Upper lobe of right lung (tissue), 1 donor: Measurements from ENCODE around the gene LAMA2. TPM values are rescaled to one million over a fixed set of nuclear protein-coding genes. Genes with fewer than 3 reads are reported as not detected.

Experiments
- ATAC-seq: fragments of 200-7000 bp; cut with Tn5 transposase; one replicate; pipeline ENCODE4 v1.9.1; 2020; ENCODE audit warnings: mild to moderate bottlenecking, moderate library complexity
- DNase-seq: peaks from one replicate; pipeline ENCODE4 v3.0.0-alpha.2; 2020
- H3K27ac ChIP-seq: fragments of 200-600 bp; one replicate; pipeline ENCODE4 v1.8.0; 2022
- H3K27me3 ChIP-seq: fragments of 200-600 bp; one replicate; pipeline ENCODE4 v1.8.0; 2022; ENCODE audit warnings: mild to moderate bottlenecking
- H3K36me3 ChIP-seq: fragments of 200-600 bp; one replicate; pipeline ENCODE4 v1.8.0; 2022
- H3K4me1 ChIP-seq: fragments of 200-600 bp; one replicate; pipeline ENCODE4 v1.8.0; 2022
- H3K4me3 ChIP-seq: fragments of 200-600 bp; one replicate; pipeline ENCODE4 v1.8.0; 2022; ENCODE audit warnings: mild to moderate bottlenecking
- H3K9me3 ChIP-seq: fragments of 200-600 bp; one replicate; pipeline ENCODE4 v1.8.0; 2022
- CTCF ChIP-seq: fragments of 200-600 bp; IDR thresholded peaks from one replicate; pipeline ENCODE4 v1.8.0; 2022; ENCODE audit warnings: antibody characterized with exemption
- intact Hi-C: fragments of 100-400 bp; cut with DNase I; formaldehyde crosslinking; loops from one replicate; pipeline ENCODE4 v1.11.0; 2022
- total RNA-seq: library from RNA; stranded (reverse); fragmentation: NEBNext Ultra II Directional; extraction: Animal tissue kit (Norgen Biotek cat#: 25700); gene quantifications from one replicate; pipeline ENCODE4 v1.2.1, GENCODE V29; 2021
- donor health status: DM: no; HTN: yes; CAD: no; lungs with severe emphysema.

LAMA2 gene
- total RNA-seq, 1 donor from 2014 or later, result 42.1 TPM

DNA sequence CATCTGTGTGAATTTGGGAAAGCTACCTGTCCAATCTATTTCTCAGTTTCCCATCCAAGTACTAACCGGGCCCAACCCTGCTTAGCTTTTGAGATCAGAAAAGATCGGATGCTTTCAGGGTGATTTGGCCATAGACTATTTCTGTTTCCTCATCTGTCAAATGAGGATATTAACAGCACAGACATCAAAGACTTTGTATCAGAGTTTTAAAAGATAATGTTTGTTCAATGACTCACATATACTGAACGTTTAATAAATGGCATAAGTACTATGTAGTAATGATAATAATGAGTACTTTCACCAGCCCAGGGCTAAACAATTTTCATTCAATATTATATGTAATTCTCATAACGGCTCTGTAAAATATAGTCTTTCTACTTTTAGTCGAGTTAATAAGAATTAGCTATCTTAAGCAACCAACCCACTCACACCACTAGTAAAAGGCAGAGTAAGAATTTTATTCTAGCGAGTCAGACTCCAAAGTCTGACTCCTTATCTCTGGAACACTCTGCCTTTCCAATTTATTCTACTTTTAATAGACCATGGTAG is 610.5 kb downstream of the LAMA2 start:
- DNase-seq (no peak), ATAC-seq (no peak)
- intact Hi-C loops, result no loop called here
- peaks cover 9% of the 10 kb centered on the region for H3K36me3 ChIP-seq
- H3K27me3 ChIP-seq, result no peaks in the 10 kb centered on the region
- TF ChIP-seq CTCF, result no peak
- peaks cover 28% of the 10 kb centered on the region for H3K4me1 ChIP-seq
- H3K9me3 ChIP-seq, result no peaks in the 10 kb centered on the region
- no peak overlapping the region for H3K27ac ChIP-seq
- no peak overlapping the region for H3K4me3 ChIP-seq

GRCh38 chr6:129494099-129494498 is 611.2 kb downstream of the LAMA2 start:
- DNase-seq (no peak), ATAC-seq (no peak)
- Histone ChIP-seq H3K27ac (no peak overlapping the region), H3K4me1 (peaks cover 32% of the 10 kb centered on the region), H3K4me3 (no peak overlapping the region), H3K9me3 (no peaks in the 10 kb centered on the region), H3K27me3 (no peaks in the 10 kb centered on the region), H3K36me3 (peaks cover 9% of the 10 kb centered on the region)
- intact Hi-C loops, result no loop called here
- no peak for TF ChIP-seq CTCF

- Histone ChIP-seq H3K4me1 (peaks cover 32% of the 10 kb centered on the region), H3K36me3 (peaks cover 9% of the 10 kb centered on the region), H3K27ac (no peak overlapping the region), H3K27me3 (no peaks in the 10 kb centered on the region), H3K4me3 (no peak overlapping the region), H3K9me3 (no peaks in the 10 kb centered on the region)
- ATAC-seq, result no peak
- intact Hi-C loops, result no loop called here
- no peak for TF ChIP-seq CTCF
- DNase-seq, result no peak
Measured at GRCh38 chr6:129494586-129494985, 611.6 kb downstream of the LAMA2 start.

- no peak overlapping the region for H3K27ac ChIP-seq
- peaks cover 24% of the 10 kb centered on the region for H3K4me1 ChIP-seq
- no peak overlapping the region for H3K4me3 ChIP-seq
- DNase-seq (no peak), ATAC-seq (no peak)
- H3K27me3 ChIP-seq, result no peaks in the 10 kb centered on the region
- H3K9me3 ChIP-seq, result no peaks in the 10 kb centered on the region
- no peak for TF ChIP-seq CTCF
- intact Hi-C loops, result no loop called here
- H3K36me3 ChIP-seq, result peaks cover 9% of the 10 kb centered on the region
Measured at GRCh38 chr6:129495652-129496051, 612.7 kb downstream of the LAMA2 start.

GRCh38 chr6:129497481-129498441 is 614.8 kb downstream of the LAMA2 start:
- ATAC-seq (no peak), DNase-seq (no peak)
- Histone ChIP-seq H3K27ac (no peak overlapping the region), H3K4me1 (peaks cover 22% of the 10 kb centered on the region), H3K36me3 (peaks cover 9% of the 10 kb centered on the region), H3K4me3 (no peak overlapping the region), H3K27me3 (no peaks in the 10 kb centered on the region), H3K9me3 (no peaks in the 10 kb centered on the region)
- intact Hi-C loops, result no loop called here
- TF ChIP-seq CTCF, result no peak
